IMR-90 (cell line): ENCODE results near the gene KMT2C.

Experiments used
- BHLHE40 ChIP-seq: fragments of 150-350 bp; IDR thresholded peaks from 2 replicates; pipeline ENCODE4 v1.6.1; 2016; ENCODE audit warnings: mild to moderate bottlenecking, low read depth, low read length
- CEBPB ChIP-seq: IDR thresholded peaks from 2 replicates; pipeline ENCODE4 v1.6.1; 2012; ENCODE audit warnings: low read depth, low read length, improper control_type of control experiment
- CTCF ChIP-seq: conservative IDR thresholded peaks from 2 replicates; pipeline ENCODE4 v1.5.1; 2012; ENCODE audit warnings: mild to moderate bottlenecking, low read depth, low read length, improper control_type of control experiment
- FOS ChIP-seq: fragments of 150-350 bp; IDR thresholded peaks from 2 replicates; pipeline ENCODE4 v1.6.1; 2016; ENCODE audit warnings: low read depth, low read length
- MAFK ChIP-seq: IDR thresholded peaks from 2 replicates; pipeline ENCODE4 v1.6.1; 2012; ENCODE audit warnings: low read depth, low read length, improper control_type of control experiment
- MAZ ChIP-seq: IDR thresholded peaks from 2 replicates; pipeline ENCODE4 v1.6.1; 2012; ENCODE audit warnings: low read depth, mild to moderate bottlenecking, low read length, improper control_type of control experiment, moderate library complexity, borderline replicate concordance
- POLR2A ChIP-seq: IDR thresholded peaks from 2 replicates; pipeline ENCODE4 v1.6.1; 2012; ENCODE audit warnings: mild to moderate bottlenecking, low read depth, low read length
- RAD21 ChIP-seq: IDR thresholded peaks from 2 replicates; pipeline ENCODE4 v1.6.1; 2012; ENCODE audit warnings: low read length, improper control_type of control experiment
- RFX5 ChIP-seq: IDR thresholded peaks from 2 replicates; pipeline ENCODE4 v1.8.0; 2012; ENCODE audit warnings: low read depth, mild to moderate bottlenecking, low read length, moderate library complexity
- SMC3 ChIP-seq: fragments of 150-350 bp; IDR thresholded peaks from 2 replicates; pipeline ENCODE4 v1.6.1; 2016; ENCODE audit warnings: low read depth, mild to moderate bottlenecking, antibody characterized with exemption, low read length, moderate library complexity
- USF2 ChIP-seq: fragments of 150-350 bp; IDR thresholded peaks from 2 replicates; pipeline ENCODE4 v1.6.1; 2017; ENCODE audit warnings: mild to moderate bottlenecking, antibody characterized with exemption, low read length, low read depth

GRCh38 chr7:152313217-152313616 is 122.6 kb downstream of the KMT2C start:
- TF ChIP-seq CTCF (no peak), FOS (no peak), USF2 (no peak), POLR2A (no peak), RAD21 (no peak), MAFK (no peak), CEBPB (no peak), RFX5 (no peak), MAZ (no peak), SMC3 (no peak), BHLHE40 (no peak)
